Mesenchymal stem cell (in vitro differentiated cells and primary cell): ENCODE results near the gene WEE2.

ENCODE experiments used
- DNase-seq: peaks from one replicate; pipeline ENCODE4 v3.0.0-alpha.2; 2013
- H2AFZ ChIP-seq: one replicate; pipeline ENCODE4 v1.6.1; 2013; ENCODE audit warnings: low read depth, mild to moderate bottlenecking, control low read depth, inconsistent platforms, low read length, moderate library complexity
- H2AK5ac ChIP-seq: 2 replicates; pipeline ENCODE4 v1.6.1; 2013; ENCODE audit warnings: low read length, moderate library complexity, mild to moderate bottlenecking, inconsistent platforms; ENCODE audit not compliant: severe bottlenecking
- H2BK120ac ChIP-seq: one replicate; pipeline ENCODE4 v1.6.1; 2013; ENCODE audit warnings: low read depth, mild to moderate bottlenecking, inconsistent platforms, low read length, moderate library complexity
- H2BK12ac ChIP-seq, 2 experiments: one replicate each; pipeline ENCODE4 v1.6.1; 2013; ENCODE audit warnings: inconsistent platforms in 2 of 2, low read length in 2 of 2, mild to moderate bottlenecking in 2 of 2, moderate library complexity in 2 of 2, control low read depth in 1 of 2
- H2BK15ac ChIP-seq: one replicate; pipeline ENCODE4 v1.6.1; 2013; ENCODE audit warnings: mild to moderate bottlenecking, low read depth, inconsistent platforms; ENCODE audit not compliant: poor library complexity, severe bottlenecking
- H2BK5ac ChIP-seq: 2 replicates; pipeline ENCODE4 v1.6.1; 2013; ENCODE audit warnings: low read depth, mild to moderate bottlenecking, low read length, control low read depth, inconsistent platforms; ENCODE audit not compliant: poor library complexity, severe bottlenecking
- H3K14ac ChIP-seq, 2 experiments: one replicate each; pipeline ENCODE4 v1.6.1; 2013; ENCODE audit warnings: inconsistent platforms in 2 of 2, low read length in 2 of 2, control low read depth in 1 of 2, mild to moderate bottlenecking in 1 of 2, moderate library complexity in 1 of 2
- H3K18ac ChIP-seq, 2 experiments: one replicate each; pipeline ENCODE4 v1.6.1; 2013; ENCODE audit warnings: inconsistent platforms in 2 of 2, low read length in 2 of 2, control low read depth in 1 of 2, low read depth in 1 of 2, mild to moderate bottlenecking in 1 of 2
- H3K23ac ChIP-seq, 2 experiments: one replicate each; pipeline ENCODE4 v1.6.1; 2013; ENCODE audit warnings: inconsistent platforms in 2 of 2, low read length in 2 of 2, mild to moderate bottlenecking in 2 of 2, moderate library complexity in 2 of 2, control low read depth in 1 of 2
- H3K27ac ChIP-seq: 2 replicates; pipeline ENCODE4 v1.5.1; 2013; ENCODE audit warnings: mild to moderate bottlenecking, moderate library complexity, low read length, control low read depth, inconsistent platforms; ENCODE audit not compliant: poor library complexity, severe bottlenecking
- H3K27me3 ChIP-seq, 2 experiments: 2 replicates each; pipeline versions ENCODE4 v1.6.1 to v1.7.0; 2013; ENCODE audit warnings: low read length in 2 of 2, mild to moderate bottlenecking in 2 of 2, moderate library complexity in 2 of 2, control low read depth in 1 of 2, inconsistent platforms in 1 of 2; ENCODE audit not compliant: control insufficient read depth in 1 of 2, insufficient read depth in 1 of 2
- H3K36me3 ChIP-seq, 2 experiments: 2 replicates each; pipeline versions ENCODE4 v1.6.1 to v1.7.0; 2013; ENCODE audit warnings: low read length in 2 of 2, control low read depth in 1 of 2, inconsistent platforms in 1 of 2, low read depth in 1 of 2, mild to moderate bottlenecking in 1 of 2; ENCODE audit not compliant: insufficient read depth in 2 of 2, control insufficient read depth in 1 of 2
- H3K4ac ChIP-seq, 2 experiments: one replicate each; pipeline ENCODE4 v1.6.1; 2013; ENCODE audit warnings: inconsistent platforms in 2 of 2, low read length in 2 of 2, mild to moderate bottlenecking in 2 of 2, moderate library complexity in 2 of 2, control low read depth in 1 of 2, low read depth in 1 of 2
- H3K4me1 ChIP-seq: 2 replicates; pipeline ENCODE4 v1.6.1; 2013; ENCODE audit warnings: low read depth, low read length, control low read depth; ENCODE audit not compliant: control insufficient read depth, insufficient read depth
- H3K4me2 ChIP-seq: 2 replicates; pipeline ENCODE4 v1.6.1; 2013; ENCODE audit warnings: low read length, mild to moderate bottlenecking, inconsistent platforms; ENCODE audit not compliant: poor library complexity, severe bottlenecking
- H3K4me3 ChIP-seq, 2 experiments: 2 replicates each; pipeline versions ENCODE4 v1.5.1 to v1.7.0; 2013; ENCODE audit warnings: low read length in 2 of 2, mild to moderate bottlenecking in 2 of 2, control low read depth in 1 of 2, low read depth in 1 of 2; ENCODE audit not compliant: insufficient read depth in 1 of 2
- H3K79me1 ChIP-seq: replicated peaks from 2 replicates; pipeline ENCODE4 v1.6.1; 2013; ENCODE audit warnings: mild to moderate bottlenecking, control low read depth, low read length, inconsistent platforms; ENCODE audit not compliant: poor library complexity, severe bottlenecking
- H3K9ac ChIP-seq: 2 replicates; pipeline ENCODE4 v1.7.0; 2013; ENCODE audit warnings: mild to moderate bottlenecking, low read length, moderate library complexity
- H3K9me3 ChIP-seq: 2 replicates; pipeline ENCODE4 v1.7.0; 2013; ENCODE audit warnings: mild to moderate bottlenecking, low read length; ENCODE audit not compliant: control insufficient read depth
- H4K8ac ChIP-seq: one replicate; pipeline ENCODE4 v1.6.1; 2013; ENCODE audit warnings: inconsistent platforms, mild to moderate bottlenecking, low read length, moderate library complexity
- H4K91ac ChIP-seq: one replicate; pipeline ENCODE4 v1.6.1; 2013; ENCODE audit warnings: mild to moderate bottlenecking, low read length, inconsistent platforms
- WGBS: methylation state at CpG from one replicate; pipeline ENCODE4 v1.1.7; 2013; ENCODE audit warnings: mixed read lengths; 5-methylcytosine and 5-hydroxymethylcytosine counted together

Gene WEE2

DNA sequence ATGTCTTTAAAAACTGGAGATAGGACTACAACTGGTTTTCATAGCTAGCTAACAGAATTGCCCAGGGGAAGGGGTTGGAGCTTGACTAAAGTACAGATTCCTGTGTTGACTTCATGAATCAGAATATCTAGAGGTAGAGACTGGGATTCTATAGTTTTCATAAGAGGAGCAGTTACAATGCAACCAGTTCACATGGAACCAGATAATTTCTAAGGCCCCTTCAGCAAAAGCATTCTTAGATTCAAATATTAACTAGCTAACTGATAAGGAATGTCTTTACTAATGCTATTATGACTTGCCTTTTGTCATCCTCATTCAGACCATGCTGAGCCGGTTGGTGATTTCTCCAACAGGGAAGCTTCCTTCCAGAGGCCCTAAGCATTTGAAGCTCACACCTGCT, 5.7 kb downstream of the WEE2 start:
- Histone ChIP-seq H2BK12ac (no peak overlapping the region), H3K27ac (no peak overlapping the region), H3K27me3 (peaks cover 0 to 39% of the 10 kb centered on the region in 2 experiments), H4K91ac (no peak overlapping the region), H2AK5ac (no peak overlapping the region), H2BK120ac (no peak overlapping the region), H2BK5ac (no peak overlapping the region), H3K9ac (no peak overlapping the region), H3K14ac (no peak overlapping the region), H3K9me3 (no peaks in the 10 kb centered on the region), H4K8ac (no peak overlapping the region), H3K4me2 (no peak overlapping the region), H3K4me1 (no peaks in the 10 kb centered on the region), H3K36me3 (no peaks in the 10 kb centered on the region), H2AFZ (no peak overlapping the region), H3K4me3 (no peak overlapping the region), H3K18ac (no peak overlapping the region), H2BK15ac (no peak overlapping the region), H3K4ac (no peak overlapping the region), H3K79me1 (no peaks in the 10 kb centered on the region), H3K23ac (no peak overlapping the region)
- DNase-seq: no peak
- WGBS: 100% methylated on average over 1 of the region's 1 CpG

DNA sequence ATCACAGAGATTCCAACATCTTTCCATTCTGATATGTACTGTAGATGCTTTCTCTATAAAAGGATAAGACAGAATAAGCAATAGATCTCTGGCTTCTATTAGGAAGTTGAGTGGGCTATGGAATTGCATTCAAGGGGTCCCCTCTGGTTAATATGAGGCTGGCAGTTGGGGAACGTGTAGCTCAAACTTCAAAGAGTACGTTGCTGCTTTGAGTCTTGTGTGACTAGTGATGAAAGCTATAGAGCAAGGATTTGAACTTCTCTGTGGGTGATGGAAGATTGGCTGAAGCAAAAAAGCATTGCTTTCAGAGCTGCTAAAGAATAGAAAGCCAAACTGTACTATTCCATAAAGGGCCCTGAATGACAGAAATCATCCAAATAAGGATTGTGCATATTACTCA, 6.4 kb downstream of the WEE2 start:
- no peak overlapping the region for H2BK15ac ChIP-seq
- no peak for DNase-seq
- H3K14ac ChIP-seq: no peak overlapping the region
- H3K18ac ChIP-seq: no peak overlapping the region
- no peak overlapping the region for H2AFZ ChIP-seq
- no peaks in the 10 kb centered on the region for H3K36me3 ChIP-seq
- WGBS: 87% methylated on average over 2 of the region's 2 CpGs
- H3K4me3 ChIP-seq: no peak overlapping the region
- no peaks in the 10 kb centered on the region for H3K79me1 ChIP-seq
- H2AK5ac ChIP-seq: no peak overlapping the region
- no peak overlapping the region for H2BK5ac ChIP-seq
- H3K4me2 ChIP-seq: no peak overlapping the region
- no peak overlapping the region for H3K9ac ChIP-seq
- H2BK12ac ChIP-seq: no peak overlapping the region
- no peaks in the 10 kb centered on the region for H3K4me1 ChIP-seq
- peaks cover 0 to 36% of the 10 kb centered on the region in 2 experiments for H3K27me3 ChIP-seq
- H2BK120ac ChIP-seq: no peak overlapping the region
- H3K27ac ChIP-seq: no peak overlapping the region
- no peak overlapping the region for H4K8ac ChIP-seq
- no peaks in the 10 kb centered on the region for H3K9me3 ChIP-seq
- H3K4ac ChIP-seq: no peak overlapping the region
- no peak overlapping the region for H3K23ac ChIP-seq
- no peak overlapping the region for H4K91ac ChIP-seq

DNA sequence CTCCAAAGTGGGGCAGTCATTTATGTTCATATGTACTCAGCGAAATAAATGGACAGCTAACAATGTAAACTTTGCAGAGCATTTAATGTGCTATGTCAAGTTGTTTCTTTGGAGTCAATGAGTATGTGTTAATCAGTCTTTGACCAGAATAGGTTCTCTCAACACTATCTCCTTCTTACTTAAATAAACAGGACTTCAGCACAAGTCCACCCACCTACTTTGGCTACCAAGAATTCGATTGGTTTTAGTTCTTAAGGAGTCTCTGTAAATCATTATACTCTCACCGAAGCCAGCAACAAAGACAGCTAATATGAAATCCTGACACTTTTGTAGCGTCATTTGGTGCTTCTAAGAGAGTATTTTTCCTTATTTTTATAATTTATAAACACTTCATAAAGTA, 6.9 kb downstream of the WEE2 start:
- Histone ChIP-seq H2BK120ac (no peak overlapping the region), H3K27ac (no peak overlapping the region), H4K91ac (no peak overlapping the region), H2BK5ac (no peak overlapping the region), H3K9me3 (no peaks in the 10 kb centered on the region), H3K14ac (no peak overlapping the region), H3K18ac (no peak overlapping the region), H2AK5ac (no peak overlapping the region), H4K8ac (no peak overlapping the region), H3K27me3 (peaks cover 0 to 32% of the 10 kb centered on the region in 2 experiments), H3K23ac (no peak overlapping the region), H3K4me1 (no peaks in the 10 kb centered on the region), H3K4me2 (no peak overlapping the region), H3K4me3 (no peak overlapping the region), H3K36me3 (no peaks in the 10 kb centered on the region), H2BK12ac (no peak overlapping the region), H3K79me1 (no peaks in the 10 kb centered on the region), H3K4ac (no peak overlapping the region), H3K9ac (no peak overlapping the region), H2AFZ (no peak overlapping the region), H2BK15ac (no peak overlapping the region)
- DNase-seq: no peak
- 50% methylated on average over 1 of the region's 4 CpGs for WGBS

DNA sequence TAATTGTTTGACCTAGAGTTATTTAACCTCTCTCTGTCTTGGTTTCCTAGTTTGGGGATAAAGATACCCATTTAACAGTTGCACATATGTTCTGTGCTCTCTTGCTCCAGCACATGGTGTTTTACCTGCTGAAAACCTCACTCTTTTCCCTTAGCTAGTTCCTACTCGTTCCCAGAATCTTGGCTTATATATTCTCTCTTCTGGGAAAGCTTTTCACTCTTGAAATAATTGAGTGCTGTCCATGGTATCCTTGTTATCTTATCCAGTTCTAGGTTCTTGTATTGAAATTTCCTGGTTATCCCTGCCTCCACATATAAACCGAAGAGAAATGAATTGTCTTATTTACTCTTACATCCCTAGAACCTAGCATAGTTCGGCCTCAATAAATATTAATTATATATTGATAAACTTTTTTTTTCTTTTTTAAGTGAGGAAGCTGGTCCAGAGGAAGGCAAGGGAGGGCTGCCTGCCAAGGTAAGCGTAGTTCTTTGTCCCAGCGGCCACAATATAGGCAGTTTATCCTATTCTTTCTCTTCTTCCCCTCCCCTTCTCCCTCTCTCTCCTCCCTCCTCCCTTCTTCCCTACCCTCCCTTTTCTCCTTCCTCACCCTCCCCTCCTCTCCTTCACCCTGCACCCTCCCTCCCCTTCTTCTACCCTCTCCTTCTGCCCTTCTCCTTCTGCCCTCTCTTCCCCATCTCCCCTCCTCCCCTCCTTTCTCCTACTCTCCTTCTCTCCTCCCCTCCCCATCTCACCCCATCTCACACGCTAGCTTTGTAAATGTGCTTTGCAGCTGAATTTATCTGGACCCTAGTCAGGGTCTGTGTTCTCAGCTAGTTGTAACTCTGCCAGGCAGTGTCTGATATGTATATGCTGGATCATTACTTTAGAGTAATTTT, 7.9 kb downstream of the WEE2 start:
- 41% methylated on average over 4 of the region's 6 CpGs for WGBS
- Histone ChIP-seq H3K18ac (no peak overlapping the region), H2BK12ac (no peak overlapping the region)

More for the DNA sequence above, 7.9 kb downstream of the WEE2 start:
- H2AK5ac ChIP-seq: no peak overlapping the region
- H3K79me1 ChIP-seq: no peaks in the 10 kb centered on the region
- H3K4me3 ChIP-seq: no peak overlapping the region
- no peak overlapping the region for H4K8ac ChIP-seq
- H3K14ac ChIP-seq: no peak overlapping the region
- H2AFZ ChIP-seq: no peak overlapping the region
- no peak overlapping the region for H2BK5ac ChIP-seq
- H3K36me3 ChIP-seq: no peaks in the 10 kb centered on the region
- no peak overlapping the region for H3K4ac ChIP-seq
- no peak overlapping the region for H3K23ac ChIP-seq
- H2BK15ac ChIP-seq: no peak overlapping the region
- no peaks in the 10 kb centered on the region for H3K9me3 ChIP-seq
- peaks cover 0 to 22% of the 10 kb centered on the region in 2 experiments for H3K27me3 ChIP-seq
- no peak overlapping the region for H3K27ac ChIP-seq
- DNase-seq: no peak
- H3K9ac ChIP-seq: no peak overlapping the region
- H2BK120ac ChIP-seq: no peak overlapping the region
- H4K91ac ChIP-seq: no peak overlapping the region
- H3K4me1 ChIP-seq: no peaks in the 10 kb centered on the region
- H3K4me2 ChIP-seq: no peak overlapping the region
